Measurements from ENCODE around the gene HNRNPF.
"Not testable (repeated sequence)": the region's sequence is repeated elsewhere in the genome, so short reads cannot be mapped to it uniquely, and the experiment has no call there.

Gene HNRNPF

GRCh38 chr10:43408710-43409384, at the start of gene HNRNPF:
Gene HNRNPF (minus strand): TSS chr10:43409186. CDS start chr10:43387884, 21,302 bp downstream.
- DNase-seq = peak; percentile 93

GRCh38 chr10:43458227-43458626, 49.2 kb upstream of the HNRNPF start:
- no peak for DNase-seq

GRCh38 chr10:43456561-43456960, 47.6 kb upstream of the HNRNPF start:
- not testable (repeated sequence) for DNase-seq

GRCh38 chr10:43454025-43454424, 45.0 kb upstream of the HNRNPF start:
- DNase-seq = not testable (repeated sequence)

- DNase-seq = no peak
Measured at GRCh38 chr10:43453266-43453831, 44.4 kb upstream of the HNRNPF start.

- DNase-seq = no peak
Measured at GRCh38 chr10:43452356-43452914, 43.4 kb upstream of the HNRNPF start.

- DNase-seq = no peak
Measured at GRCh38 chr10:43448742-43449141, 39.8 kb upstream of the HNRNPF start.

- not testable (repeated sequence) for DNase-seq
Measured at GRCh38 chr10:43446219-43447017, 37.4 kb upstream of the HNRNPF start.

GRCh38 chr10:43444897-43445466, 36.0 kb upstream of the HNRNPF start:
- DNase-seq = no peak

- DNase-seq = no peak
Measured at GRCh38 chr10:43444323-43444722, 35.3 kb upstream of the HNRNPF start.

- no peak for DNase-seq
Measured at GRCh38 chr10:43440463-43441134, 31.6 kb upstream of the HNRNPF start.

- DNase-seq = no peak
Measured at GRCh38 chr10:43437141-43437870, 28.3 kb upstream of the HNRNPF start.

GRCh38 chr10:43436291-43437140, 27.5 kb upstream of the HNRNPF start, which contains the start of gene ZNF487:
Gene ZNF487 (plus strand): TSS chr10:43437111. CDS start chr10:43475814, 38,703 bp downstream.
- DNase-seq = peak; percentile 76

GRCh38 chr10:43430926-43431663, 22.1 kb upstream of the HNRNPF start:
- no peak for DNase-seq

GRCh38 chr10:43427166-43427825, 18.3 kb upstream of the HNRNPF start:
- no peak for DNase-seq

- DNase-seq = not testable (repeated sequence)
Measured at GRCh38 chr10:43426476-43426875, 17.5 kb upstream of the HNRNPF start.

GRCh38 chr10:43424416-43424815, 15.4 kb upstream of the HNRNPF start:
- no peak for DNase-seq

- not testable (repeated sequence) for DNase-seq
Measured at GRCh38 chr10:43421944-43422343, 13.0 kb upstream of the HNRNPF start.

GRCh38 chr10:43421519-43421918, 12.5 kb upstream of the HNRNPF start:
- no peak for DNase-seq

GRCh38 chr10:43421201-43421507, 12.2 kb upstream of the HNRNPF start:
- no peak for DNase-seq
